Bone marrow (tissue), 2 donors: ENCODE results near the gene CAPN13.

ENCODE experiments used
- DNase-seq, 2 donors: peaks; one replicate each; lab custom pipeline; 2025; lab: John Stamatoyannopoulos, UW

Gene CAPN13

DNA sequence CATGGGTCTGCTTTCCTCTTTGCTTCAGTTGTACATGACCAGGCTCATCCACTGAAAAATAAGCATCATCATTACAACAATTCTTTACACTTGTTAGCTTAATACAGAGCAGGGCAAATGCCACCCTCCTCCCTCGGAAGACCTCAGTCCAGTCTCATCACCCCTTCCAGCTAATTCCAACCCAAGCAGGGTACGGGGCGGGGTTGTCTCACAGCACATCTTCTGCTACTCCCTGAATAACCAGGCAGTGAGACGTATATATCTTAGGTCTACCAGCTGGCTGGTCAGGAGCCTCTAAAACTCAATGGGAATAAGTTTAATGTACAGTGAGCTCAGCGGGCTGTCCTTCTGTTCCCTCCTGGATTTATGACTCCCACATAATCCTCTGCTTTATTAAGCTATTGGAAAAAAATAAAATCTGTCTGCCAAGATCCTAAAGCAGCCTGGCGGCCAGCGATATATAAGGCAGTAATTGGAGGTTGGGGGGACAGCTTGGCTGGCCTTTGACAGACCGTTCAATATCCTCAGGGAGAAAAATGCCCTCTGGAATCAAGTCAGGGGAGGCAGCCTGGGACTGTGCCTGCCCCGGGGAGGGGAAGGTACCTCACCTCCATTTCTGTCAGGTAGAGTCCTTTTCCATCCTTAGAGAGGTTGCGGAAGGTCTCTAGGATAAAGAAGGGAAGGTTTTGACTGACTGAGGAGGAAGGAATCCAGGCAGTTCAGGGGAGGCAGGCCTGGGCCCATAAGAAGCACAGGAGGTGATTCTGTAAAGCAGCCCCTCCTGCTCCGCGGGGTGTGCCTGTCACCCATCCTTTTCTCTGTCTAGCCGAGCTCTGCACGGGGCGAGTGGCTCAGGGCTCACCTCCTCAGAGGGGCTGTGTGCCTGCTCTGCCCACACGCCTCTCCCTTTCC is 76.3 kb downstream of the CAPN13 start:
- DNase-seq = no peak

DNA sequence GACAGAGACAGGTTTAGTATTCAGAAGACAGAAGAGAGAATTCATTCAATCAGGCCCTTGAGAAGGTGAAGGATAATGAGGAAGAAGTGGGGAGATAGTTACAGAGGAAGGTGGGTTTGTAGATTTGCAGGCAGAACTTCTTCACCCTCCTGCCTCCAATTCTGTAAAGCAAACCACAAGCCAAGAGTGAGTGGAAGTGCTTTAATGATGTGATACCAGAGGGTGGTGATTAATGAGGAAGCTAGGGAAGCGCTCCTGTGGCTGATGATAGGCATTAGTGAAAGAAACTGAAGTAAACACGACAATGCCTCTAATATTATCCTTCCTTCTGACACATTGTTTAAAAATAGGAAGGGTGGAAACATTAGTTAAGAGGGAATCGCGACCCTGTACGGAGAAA is 78.2 kb downstream of the CAPN13 start:
- DNase-seq = no peak

DNA sequence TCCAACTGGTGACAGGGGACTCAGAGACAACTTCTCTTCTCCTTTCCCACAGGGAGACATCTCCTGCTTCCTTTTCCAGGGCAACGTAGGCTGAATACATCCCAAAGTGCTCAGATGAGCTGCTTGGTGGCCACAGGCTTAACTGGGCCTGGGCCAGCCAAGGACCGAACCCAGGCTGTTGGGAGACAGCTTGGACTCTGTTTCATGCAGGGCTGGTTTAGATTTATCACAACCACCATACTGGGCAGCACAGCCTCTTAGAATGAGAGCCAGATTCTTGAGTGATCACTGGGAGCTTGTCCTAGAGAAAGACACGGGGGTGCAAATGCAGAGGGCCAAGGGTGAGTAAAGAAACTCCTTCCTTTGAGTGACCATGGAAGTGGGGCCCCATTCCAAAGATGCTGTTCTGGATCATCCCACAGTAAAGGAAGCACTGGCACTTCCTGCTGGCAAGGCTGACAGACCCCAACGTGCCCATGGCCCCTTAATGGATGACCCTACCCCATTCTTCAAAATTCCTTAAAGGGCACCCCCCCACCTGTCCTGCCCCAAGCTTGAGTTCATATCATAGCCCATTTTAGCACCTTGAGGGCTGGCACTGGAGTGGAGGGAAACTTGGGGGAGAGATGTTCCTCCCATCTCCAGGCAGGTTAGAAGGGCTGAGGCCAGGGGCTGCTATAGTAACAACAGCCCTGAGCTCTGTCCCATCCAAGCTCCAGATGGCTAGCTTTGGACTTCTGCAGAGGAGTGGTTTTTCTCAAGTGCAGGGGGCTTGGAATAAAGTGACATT is 84.1 kb downstream of the CAPN13 start:
- DNase-seq = no peak

DNA sequence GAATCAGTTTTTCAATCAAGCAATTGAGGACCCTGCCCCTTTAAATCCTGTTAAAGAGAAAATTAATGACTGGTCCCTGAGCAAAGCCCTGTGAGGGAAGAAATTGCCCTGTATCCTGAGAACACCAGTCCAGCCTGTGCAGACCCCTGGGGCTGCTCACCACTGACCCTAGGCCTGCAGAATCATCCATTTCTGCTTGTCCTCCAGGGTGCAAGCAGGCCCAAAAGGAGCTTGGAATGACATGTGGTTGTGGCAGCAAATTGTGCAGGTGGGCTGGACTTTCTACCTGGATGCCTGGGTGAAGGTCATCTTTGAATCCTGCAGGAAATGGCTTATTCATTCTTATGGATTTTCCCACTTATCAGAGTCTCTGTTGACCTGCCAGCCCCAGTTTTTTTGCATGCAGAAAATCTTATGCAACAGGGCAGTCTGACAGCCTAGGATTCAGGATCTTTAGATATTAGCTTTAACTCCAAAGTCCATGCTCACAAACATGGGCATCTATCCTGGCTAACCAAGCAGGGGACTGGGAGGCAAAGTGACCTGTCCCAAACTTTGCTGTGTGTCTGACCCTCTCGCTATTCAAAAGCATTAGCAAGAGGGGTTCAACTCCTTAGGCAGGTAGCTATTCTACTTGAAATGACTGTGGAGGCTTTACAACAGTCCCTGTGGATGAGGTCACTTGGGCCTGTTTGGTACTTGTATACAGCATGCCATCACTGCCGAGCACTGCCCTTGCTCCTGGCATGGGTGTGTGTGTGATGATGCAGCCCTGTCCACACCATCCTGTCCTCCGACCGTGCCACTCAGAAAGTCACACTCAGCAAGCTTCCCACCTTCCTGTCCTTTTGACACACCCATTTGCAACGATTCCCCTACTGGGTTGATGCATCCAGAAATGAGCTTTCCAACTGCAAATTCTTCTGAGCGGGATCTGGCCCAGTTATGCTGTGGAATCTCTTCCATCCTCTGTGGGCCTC is 85.3 kb downstream of the CAPN13 start:
- no peak for DNase-seq

DNA sequence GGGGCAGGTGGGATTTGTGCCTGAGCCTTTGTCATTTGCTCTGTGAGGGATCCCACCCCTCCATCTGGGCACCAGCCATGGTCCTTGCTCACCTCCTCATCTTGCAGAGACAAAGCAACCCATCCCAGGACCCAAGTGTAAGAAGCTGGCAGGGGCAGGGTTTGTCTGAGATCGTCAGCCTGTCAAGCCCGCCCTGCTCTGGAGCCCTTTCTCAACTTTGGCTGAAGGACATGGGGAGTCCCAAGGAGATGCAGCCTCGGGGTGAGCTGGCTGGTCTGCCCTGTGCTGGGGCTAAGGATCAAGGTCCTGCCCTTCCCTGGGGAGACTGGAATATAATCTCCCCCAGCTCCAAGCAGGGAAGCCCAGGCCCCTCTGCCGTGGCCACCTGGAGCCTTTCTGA is 86.0 kb downstream of the CAPN13 start:
- DNase-seq = no peak

DNA sequence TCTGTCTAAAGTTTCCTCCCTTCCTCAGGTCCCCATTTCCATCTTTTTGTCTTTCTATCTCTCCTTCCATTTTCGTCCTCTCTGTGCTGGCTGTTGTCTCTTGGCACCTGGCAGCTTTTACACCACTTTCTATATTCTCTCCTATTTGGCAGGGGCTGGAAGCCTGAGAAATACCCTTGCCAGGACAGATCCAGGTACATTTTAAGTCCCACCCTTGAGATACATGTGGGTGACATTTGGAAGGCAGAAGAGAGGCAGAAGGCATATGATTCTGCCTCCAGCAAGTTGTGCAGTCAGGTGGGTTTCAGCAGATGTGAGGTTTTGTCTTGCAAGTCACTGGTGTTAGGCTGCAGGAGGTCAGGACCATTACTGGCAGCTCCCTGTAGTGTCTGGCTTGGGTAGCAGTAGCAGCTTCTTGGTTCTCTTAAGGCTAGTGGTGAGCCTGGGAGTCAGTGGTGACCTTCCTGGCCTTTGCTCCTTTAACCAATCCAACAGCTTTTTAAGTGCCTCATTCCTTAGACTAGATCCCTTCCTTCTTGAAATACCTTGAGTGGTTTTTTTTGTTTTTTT is 90.1 kb downstream of the CAPN13 start:
- DNase-seq = no peak

DNA sequence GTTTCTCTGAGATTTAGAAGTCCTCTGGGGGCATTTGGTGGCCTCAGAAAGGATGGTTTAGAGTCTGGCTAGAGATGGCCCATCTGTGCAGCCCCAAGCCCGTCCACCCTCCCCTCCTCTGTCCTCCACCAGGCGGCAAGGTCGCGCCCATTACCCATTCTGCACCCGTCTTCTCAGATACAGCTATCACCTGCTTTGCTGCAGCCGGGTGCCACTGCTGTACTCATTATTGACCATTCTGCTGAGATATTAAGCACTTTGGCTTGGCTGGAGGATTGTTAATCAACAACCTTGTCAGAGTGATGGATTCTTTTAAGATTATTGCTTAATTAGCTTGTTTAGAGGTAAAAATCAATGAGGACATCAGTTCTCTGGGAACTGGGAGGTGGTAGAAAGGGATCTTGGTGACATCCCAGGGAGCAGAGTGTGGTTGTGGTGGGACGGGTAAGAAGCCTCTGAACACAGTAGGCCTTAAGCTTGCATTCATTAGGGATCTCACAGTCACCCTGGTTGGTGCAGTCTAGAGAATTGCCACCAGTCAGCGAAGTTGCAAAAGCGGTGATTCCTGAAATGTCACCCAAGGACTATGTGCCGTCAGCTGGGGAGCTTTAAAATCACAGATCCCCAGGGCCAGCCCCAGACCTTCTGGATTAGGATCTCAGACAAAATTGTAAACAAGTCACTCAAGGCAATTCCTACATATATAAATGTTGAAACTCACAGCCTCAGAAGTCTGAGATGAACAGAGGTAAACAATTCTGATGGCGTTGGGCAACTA is 90.9 kb downstream of the CAPN13 start:
- no peak for DNase-seq

DNA sequence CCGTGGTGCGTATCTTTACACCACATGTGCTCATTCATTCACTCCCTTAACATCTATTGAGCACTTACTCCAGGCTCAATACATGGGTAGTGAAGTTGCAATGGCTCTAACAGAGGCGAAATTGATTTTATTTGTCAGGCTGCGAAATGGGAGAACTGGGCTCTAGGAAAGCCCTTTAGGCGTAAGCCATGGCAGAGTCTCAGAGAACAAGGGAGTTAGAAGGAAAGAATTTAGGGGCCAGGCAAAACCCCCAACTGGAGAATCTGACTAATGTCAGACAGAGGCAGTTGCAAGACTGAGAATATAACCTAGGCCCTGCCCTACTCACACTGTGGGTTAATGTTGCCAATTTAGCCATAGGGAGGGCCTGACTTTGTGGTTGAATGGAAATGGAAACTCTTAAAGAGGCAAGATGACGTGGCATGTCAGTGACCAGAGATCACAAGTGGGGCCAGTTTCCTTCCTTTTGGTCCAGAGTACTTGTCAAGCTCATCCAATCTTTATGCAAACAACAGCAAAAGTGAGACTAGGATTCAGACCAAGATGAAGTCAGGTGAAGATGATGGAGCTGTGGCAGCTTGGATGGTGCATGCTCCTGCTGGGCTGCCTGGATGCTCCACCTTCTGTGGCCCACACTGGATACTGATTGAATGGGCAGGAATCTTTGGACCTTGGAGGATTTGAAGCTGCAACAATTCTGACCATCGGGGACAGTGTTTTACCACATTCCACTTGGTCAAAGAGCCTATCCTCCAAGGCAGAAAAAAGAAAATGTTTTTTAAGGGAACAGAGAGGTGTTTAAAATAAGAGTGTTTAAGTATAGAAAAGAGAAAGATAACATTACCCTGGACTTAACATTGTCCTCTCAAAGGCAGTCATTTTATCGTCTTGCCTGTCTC is 92.2 kb downstream of the CAPN13 start:
- no peak for DNase-seq

DNA sequence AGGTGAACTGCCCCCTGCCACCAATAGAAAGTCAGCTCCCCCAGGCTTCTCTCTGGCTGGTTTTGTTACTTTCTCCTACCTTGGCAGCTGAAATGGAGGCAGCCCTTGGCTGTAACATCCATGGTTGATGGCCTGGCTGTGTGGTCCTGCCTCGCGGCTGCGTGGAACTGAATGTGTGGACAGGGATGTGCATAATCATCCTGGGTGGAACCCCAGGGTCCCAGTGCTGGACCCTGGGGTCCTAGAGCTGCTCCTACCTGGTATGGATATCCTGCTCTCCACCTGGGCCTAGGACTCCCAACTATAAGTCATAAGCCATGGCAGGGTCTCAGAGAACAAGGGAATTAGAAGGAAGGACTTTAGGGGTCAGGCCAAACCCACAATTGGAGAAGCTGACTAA is 93.5 kb downstream of the CAPN13 start:
- no peak for DNase-seq

DNA sequence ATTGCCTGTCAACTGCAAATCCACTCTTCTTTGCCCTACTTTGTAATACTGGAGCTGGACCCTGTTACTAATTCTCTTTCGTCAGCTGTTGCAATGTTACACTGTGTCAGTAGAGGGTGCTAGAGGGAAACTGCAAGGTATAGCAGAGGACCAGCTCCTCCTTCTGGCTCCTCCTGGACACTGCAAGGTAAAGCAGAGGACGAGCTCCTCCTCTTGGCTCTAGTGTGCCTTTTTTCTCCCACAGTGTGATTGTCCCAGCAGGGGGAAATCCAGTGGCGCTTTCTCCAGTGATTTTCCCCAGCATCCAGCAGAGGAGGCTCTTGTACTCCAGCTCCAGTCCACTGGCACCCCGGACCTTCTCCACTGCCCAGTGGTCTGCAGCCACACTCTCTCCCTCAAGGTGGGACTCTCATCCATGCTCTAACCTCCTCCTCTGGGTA is 95.6 kb downstream of the CAPN13 start:
- peak; percentile 25 to 80 for DNase-seq

DNA sequence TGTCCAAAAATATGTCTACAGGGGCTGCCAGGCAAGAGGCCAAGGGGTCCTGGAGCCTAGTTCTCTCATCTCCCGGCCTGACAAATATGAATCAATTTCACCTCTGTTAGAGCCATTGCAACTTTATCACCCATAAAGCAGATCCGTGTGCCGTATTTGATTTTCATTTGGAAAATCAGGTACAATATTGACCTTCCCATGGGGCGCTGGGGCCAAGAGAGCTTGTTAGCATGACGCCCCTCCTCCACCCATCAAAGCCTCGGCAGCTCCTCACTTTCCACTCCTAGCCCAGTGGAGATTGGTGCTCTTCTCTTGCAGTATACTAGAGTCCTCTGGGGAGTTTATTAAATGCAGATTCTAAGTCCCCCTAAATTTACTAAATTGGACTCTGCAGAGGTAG is 96.8 kb downstream of the CAPN13 start:
- no peak for DNase-seq

DNA sequence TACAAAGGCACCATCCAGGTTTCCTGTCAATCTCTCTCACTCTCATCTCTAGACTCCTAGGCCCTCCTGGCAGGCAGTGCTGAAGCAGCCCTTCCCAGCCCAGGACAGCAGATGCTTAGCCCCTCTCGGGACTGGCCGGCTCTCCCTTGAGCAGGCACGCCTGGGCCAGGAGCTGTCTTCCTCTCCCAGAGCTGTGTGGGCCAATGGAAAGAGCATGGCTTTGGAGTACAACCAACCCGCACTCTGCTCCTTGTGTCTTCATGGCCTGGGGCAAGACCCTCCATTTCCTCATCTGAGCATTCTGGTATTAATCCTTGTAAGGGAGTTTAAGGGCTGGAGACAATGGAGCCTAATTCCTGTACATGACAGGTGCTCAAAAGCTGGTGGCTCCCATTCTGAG is 97.2 kb downstream of the CAPN13 start:
- no peak for DNase-seq

DNA sequence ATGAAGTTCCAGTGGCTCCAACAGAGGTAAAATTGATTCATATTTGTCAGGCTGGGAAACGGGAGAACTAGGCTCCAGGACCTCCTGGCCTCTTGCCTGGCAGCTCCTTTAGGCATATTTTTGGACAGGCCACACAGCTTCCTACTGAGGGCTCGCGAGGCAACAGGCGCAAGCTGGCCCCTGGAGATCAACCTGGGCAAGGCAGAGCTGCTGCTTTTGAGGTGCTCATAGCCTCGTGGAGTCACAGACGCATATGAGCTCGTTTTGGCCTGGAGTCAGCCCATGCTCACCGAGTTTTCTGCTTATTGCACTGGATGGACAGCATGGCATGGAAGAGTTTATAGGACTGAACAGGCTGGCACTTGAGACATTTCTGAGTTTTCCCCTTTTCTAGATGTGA is 97.7 kb downstream of the CAPN13 start:
- no peak for DNase-seq

DNA sequence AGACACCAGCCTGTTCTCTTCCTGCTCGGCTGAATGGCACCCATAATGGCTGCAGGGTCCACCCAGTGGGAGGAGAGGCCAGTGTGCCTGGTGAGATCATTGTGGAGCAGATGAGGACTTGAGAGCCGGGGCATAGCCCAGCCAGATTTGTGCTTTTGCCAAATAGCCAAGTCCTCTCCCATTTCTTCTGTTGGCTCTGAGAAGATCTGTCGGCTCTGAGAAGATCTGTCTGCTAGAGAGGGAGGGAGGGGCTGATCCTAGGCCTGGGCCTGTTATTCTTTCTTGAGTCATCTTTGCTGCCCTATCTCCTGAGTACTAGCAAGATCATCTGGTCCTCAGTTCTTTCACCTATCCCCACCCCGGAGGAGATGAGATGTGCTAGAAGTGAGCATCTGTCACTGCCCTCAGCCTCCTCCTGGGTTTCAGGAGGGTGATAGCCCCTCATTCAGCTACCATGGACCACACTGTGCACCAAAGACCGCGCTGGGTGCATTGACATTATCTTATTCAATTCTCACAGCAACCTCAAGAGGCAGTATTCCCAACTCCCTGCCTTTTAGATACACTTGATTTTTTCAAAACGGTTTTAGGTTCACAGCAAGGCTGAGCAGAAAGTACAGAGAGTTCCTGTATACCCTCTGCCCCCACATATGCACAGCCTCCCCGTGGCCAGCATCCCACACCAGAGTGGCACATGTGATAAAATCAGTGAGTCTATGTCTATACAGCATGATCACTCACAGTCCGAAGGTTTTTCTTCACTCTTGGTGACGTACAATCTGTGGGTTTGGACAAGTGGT is 98.6 kb downstream of the CAPN13 start:
- no peak for DNase-seq

DNA sequence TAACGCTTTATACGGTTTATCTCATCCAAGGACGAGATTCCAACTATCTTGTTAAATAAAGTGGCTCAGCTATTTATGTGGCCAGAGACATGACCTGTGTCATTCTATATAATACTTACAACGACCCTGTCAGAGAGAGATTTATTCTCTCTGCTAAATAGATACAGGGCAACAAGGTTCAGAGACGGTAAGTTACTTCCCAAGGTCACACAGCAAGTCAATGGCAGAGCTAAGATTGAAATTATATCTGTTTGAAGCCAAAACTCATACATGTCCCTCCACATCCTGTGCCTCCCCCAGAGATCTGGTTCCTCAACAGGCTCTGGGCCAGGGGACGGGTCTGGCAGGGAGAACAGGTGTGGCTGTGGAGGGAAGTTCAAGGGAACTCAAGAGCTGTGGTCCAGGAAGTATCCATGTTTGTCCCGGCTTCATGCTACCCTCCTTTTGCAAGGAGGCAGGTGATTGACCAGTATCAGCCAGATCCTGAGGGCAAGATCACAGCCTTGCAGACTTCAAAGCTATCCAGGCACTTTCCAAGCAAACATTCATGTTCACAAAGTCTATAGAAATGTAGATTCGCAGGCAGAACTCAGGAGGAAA is 99.8 kb downstream of the CAPN13 start:
- DNase-seq = no peak

DNA sequence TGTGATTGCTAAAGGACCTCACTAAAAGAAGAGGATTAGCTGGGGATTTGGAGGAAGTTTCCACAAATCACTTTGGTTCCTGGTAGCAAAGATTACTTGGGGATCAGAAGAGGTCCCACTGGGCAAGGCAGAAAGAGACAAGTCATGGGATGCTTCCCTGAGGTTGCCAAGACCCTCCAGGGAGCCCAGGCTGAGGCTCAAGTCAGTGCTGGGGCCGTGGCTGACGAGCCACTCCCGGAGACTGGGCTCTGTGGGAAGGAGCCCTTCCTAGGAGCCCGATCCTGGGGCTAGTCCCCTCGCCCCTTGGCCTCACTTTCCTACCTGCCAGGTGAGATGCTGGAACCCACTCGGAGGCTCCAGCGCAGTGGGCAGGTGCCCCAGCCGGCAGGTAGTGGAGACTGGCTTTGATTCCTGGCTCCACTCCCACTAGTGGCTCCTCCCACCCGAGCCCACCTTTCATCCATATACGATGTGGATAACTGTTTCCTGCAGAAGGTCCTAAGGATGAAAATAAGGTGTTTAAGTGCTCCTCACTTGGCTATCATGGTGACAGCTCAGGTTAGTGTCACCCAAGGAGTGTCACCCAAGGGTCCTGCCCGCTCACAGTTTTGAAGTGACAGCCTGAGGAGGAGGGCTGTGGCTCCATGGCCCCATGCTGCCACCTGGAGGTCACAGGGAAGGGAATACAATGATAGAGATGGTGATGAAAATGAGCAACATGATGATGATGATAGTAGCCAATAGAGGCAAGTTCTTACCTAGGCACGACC is 100.5 kb downstream of the CAPN13 start:
- DNase-seq = no peak

DNA sequence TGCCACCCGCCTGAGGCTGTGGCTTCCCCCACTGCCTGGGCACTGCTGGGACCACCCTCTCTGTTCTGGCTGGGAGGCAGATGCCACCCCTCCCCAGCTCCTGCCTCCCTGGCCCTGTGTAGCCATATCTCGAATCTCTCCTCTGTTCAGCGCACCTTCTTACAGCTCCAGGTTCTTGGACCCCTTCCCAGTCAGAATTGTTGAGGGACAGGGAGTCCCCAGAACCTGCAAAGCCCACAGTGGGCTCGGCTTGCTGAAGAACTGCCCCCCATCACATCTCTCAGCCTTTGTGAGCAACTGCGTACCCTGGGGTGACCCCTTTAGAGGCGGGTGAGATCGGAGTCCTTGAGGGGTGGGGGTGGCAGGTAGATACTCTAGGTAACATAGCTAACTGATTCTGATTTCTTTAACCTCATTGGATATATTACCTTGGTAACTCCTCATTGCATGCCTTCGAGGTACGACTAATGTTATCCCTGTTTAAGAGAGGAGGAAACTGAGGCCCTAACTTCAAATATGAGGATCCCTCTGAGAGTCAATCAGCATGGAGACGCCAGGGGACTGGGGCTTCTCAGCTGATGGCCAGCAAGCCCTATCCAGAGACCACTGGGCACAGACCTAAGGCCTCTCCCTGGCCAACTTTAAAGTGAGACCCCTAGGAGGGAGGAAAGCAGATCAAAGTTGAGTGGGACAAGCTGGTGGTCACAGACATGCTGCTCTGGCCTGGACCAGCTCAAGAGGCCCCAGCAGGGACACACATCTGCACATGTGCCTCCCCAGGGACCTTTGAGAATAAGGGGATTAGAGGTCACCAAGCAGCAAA is 101.3 kb downstream of the CAPN13 start:
- DNase-seq = no peak
